Anterior cingulate cortex (tissue), 58 donors: ENCODE measurements around the gene PIP4K2B.
A peak's percentile ranks its signal among the peaks of the same experiment; 100 is the strongest.

ENCODE experiments used
- DNase-seq, 58 donors: peaks; one replicate each; lab custom pipeline; 2025; lab: John Stamatoyannopoulos, UW

Gene PIP4K2B

GRCh38 chr17:38779965-38780752 lies 19.2 kb downstream of the PIP4K2B start:
- peak in 7 of 58 donors; percentile 4 to 27 (median 5) for DNase-seq

GRCh38 chr17:38777641-38778250 lies 21.6 kb downstream of the PIP4K2B start:
- DNase-seq: no peak

- no peak for DNase-seq
These were observed 26.1 kb downstream of the PIP4K2B start for GRCh38 chr17:38773258-38773657.

GRCh38 chr17:38768417-38768816 lies 30.9 kb downstream of the PIP4K2B start:
- DNase-seq: no peak

- no peak for DNase-seq
These were observed 33.0 kb downstream of the PIP4K2B start for GRCh38 chr17:38766341-38766740.

GRCh38 chr17:38762231-38762630 lies 37.1 kb downstream of the PIP4K2B start:
- DNase-seq: no peak

- no peak for DNase-seq
These were observed 37.7 kb downstream of the PIP4K2B start for GRCh38 chr17:38761612-38762011.

- no peak for DNase-seq
These were observed 46.3 kb downstream of the PIP4K2B start for GRCh38 chr17:38753071-38753506.

GRCh38 chr17:38752308-38753070 lies 46.9 kb downstream of the PIP4K2B start, which contains the start of gene PSMB3:
PSMB3 (plus strand) TSS chr17:38752741; CDS start chr17:38752827, 86 bp downstream.
- DNase-seq: peak; percentile 80 to 100 (median 98)

- DNase-seq: peak in 55 of 58 donors; percentile 44 to 87 (median 70)
These were observed 47.5 kb downstream of the PIP4K2B start for GRCh38 chr17:38751808-38752307.

GRCh38 chr17:38751144-38751807 lies 48.1 kb downstream of the PIP4K2B start:
- no peak for DNase-seq

- DNase-seq: peak in 7 of 58 donors; percentile 17 to 55 (median 33)
These were observed 48.8 kb downstream of the PIP4K2B start for GRCh38 chr17:38750312-38751121.

- DNase-seq: no peak
These were observed 49.4 kb downstream of the PIP4K2B start for GRCh38 chr17:38750044-38750311.

- DNase-seq: peak in 29 of 58 donors; percentile 24 to 67 (median 42)
These were observed 49.9 kb downstream of the PIP4K2B start for GRCh38 chr17:38749223-38750043.

- no peak for DNase-seq
These were observed 50.5 kb downstream of the PIP4K2B start for GRCh38 chr17:38748892-38749222.

GRCh38 chr17:38748149-38748891 lies 51.0 kb downstream of the PIP4K2B start, which contains the start of gene PCGF2:
PCGF2 (minus strand) TSS chr17:38748336; CDS start chr17:38740402, 7,934 bp downstream.
- peak in 52 of 58 donors; percentile 18 to 87 (median 61) for DNase-seq

- peak in 1 of 58 donors; percentile 48 for DNase-seq
These were observed 51.8 kb downstream of the PIP4K2B start for GRCh38 chr17:38747463-38748148.
